K562 (cell line): ENCODE data around the gene AGAP1. TPM values are rescaled to one million over a fixed set of nuclear protein-coding genes. Genes with fewer than 3 reads are reported as not detected.

Experiments used
- ARHGAP35 ChIP-seq: fragments of 450-650 bp; IDR thresholded peaks from 2 replicates; pipeline ENCODE4 v1.6.1; 2018; ENCODE audit not compliant: partially characterized antibody
- BCLAF1 ChIP-seq, 2 experiments: fragments of 450-650 bp in 1 of 2; IDR thresholded peaks; 2 replicates each; pipeline ENCODE4 v1.6.1; 2011 to 2017; ENCODE audit warnings: low read depth in 2 of 2, antibody characterized with exemption in 1 of 2, borderline replicate concordance in 1 of 2, low read length in 1 of 2, mild to moderate bottlenecking in 1 of 2, mixed read lengths in 1 of 2; ENCODE audit not compliant: control insufficient read depth in 1 of 2
- CBFA2T3 ChIP-seq: fragments of 450-650 bp; IDR thresholded peaks from 2 replicates; pipeline ENCODE4 v1.6.1; 2017
- CCAR2 ChIP-seq: fragments of 200-400 bp; formaldehyde crosslinking; IDR thresholded peaks from 2 replicates; pipeline ENCODE4 v1.6.1; 2017; ENCODE audit warnings: mild to moderate bottlenecking, low read depth, low read length
- GATAD2A ChIP-seq: fragments of 450-650 bp; IDR thresholded peaks from 2 replicates; pipeline ENCODE4 v1.6.1; 2017
- PBX2 ChIP-seq, 2 experiments: IDR thresholded peaks in 1 of 2; conservative IDR thresholded peaks in 1 of 2; 2 replicates each; pipeline ENCODE4 v1.6.1; 2016; ENCODE audit warnings: low read depth in 2 of 2, mild to moderate bottlenecking in 1 of 2, missing compliant biosample characterization in 1 of 2, missing genetic modification characterization in 1 of 2, moderate library complexity in 1 of 2
- U2AF2 ChIP-seq: fragments of 200-400 bp; formaldehyde crosslinking; optimal IDR thresholded peaks from 2 replicates; pipeline ENCODE3; 2017; ENCODE audit warnings: low read depth, mild to moderate bottlenecking, low read length
- ZKSCAN1 ChIP-seq: fragments of 150-350 bp; IDR thresholded peaks from 2 replicates; pipeline ENCODE4 v1.6.1; 2016; ENCODE audit warnings: low read depth, low read length
- ZNF699 ChIP-seq: fragments of 250-450 bp; sonication (Bioruptor Pico); IDR thresholded peaks from 2 replicates; pipeline ENCODE4 v1.8.0; 2021; ENCODE audit warnings: mild to moderate bottlenecking, moderate library complexity; ENCODE audit not compliant: insufficient replicate concordance
- polyA plus RNA-seq, 8 experiments: library from polyadenylated mRNA; depleted of rRNA in 4 of 8; stranded (reverse) in 5 of 8; unstranded in 3 of 8; fragments of >200 nt; fragmentation: Nextera tagmentation in 2 of 8; fragmentation: Illumina TruSeq in 1 of 8; extraction: Ambion mirVana in 2 of 8; extraction: Trizol in 1 of 8; gene quantifications; 2 replicates each; pipeline versions ENCODE4 v1.2.1 to v1.2.3, GENCODE V29; 2011 to 2014; ENCODE audit warnings: inconsistent platforms in 1 of 8, missing spikeins in 1 of 8
- total RNA-seq, 7 experiments: library from RNA; depleted of rRNA in 6 of 7; stranded (reverse); fragments of >200 nt in 6 of 7; fragmentation: Illumina TruSeq in 2 of 7; extraction: Trizol in 2 of 7; gene quantifications; 2 replicates each; pipeline versions ENCODE4 v1.2.1 to v1.2.3, GENCODE V29; 2011 to 2021; ENCODE audit warnings: low replicate concordance in 1 of 7
- TF ChIP-seq, protein P1 (sequence below): fragments of 450-650 bp; formaldehyde crosslinking; IDR thresholded peaks from 2 replicates; pipeline ENCODE4 v1.4.0; 2020; ENCODE audit warnings: mild to moderate bottlenecking, moderate library complexity
- TF ChIP-seq, protein P2 (sequence below), 3 experiments: IDR thresholded peaks in 2 of 3; conservative IDR thresholded peaks in 1 of 3; 2 replicates each; pipeline ENCODE4 v1.5.1; 2011 to 2012; ENCODE audit warnings: low read length in 3 of 3, mild to moderate bottlenecking in 3 of 3, control low read depth in 2 of 3, improper control_type of control experiment in 1 of 3, inconsistent platforms in 1 of 3, low read depth in 1 of 3, mixed read lengths in 1 of 3, moderate library complexity in 1 of 3; ENCODE audit not compliant: insufficient read depth in 2 of 3

Gene AGAP1
- total and polyA plus RNA-seq, 9 of the 15 experiments (the other 6 are each of a cell fraction or from before 2014, with no cell fraction given), result 1.3 to 24.0 (median 10.6) TPM

DNA sequence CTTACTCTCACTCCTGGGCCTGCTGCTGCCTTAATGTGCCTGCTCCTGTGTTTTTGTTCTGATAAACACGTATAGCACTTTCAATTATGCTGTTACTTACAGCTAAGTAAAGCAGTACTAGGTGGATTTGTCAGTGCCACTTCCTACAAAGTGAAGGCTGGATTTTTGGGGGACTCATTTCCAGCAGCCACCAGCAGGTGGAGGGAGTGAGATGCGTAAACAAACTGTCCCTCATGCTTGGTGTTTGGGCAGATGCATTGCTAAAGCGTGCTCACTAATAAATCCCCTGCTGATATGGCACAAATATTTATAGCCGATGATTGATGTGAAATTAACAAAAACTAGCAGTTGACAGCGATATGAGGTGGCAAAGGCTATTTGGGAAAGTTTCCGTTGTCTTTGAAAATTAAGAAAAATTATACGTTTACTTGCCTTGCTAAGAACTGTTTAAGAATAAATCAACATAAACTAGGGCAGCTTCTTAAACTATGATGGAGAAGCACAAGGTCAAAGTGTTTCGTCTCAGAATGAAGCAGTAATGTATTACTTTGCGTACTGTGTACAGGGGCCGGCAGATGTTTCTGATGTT is 101.7 kb downstream of the AGAP1 start (continued):
- TF ChIP-seq, protein P1, sequence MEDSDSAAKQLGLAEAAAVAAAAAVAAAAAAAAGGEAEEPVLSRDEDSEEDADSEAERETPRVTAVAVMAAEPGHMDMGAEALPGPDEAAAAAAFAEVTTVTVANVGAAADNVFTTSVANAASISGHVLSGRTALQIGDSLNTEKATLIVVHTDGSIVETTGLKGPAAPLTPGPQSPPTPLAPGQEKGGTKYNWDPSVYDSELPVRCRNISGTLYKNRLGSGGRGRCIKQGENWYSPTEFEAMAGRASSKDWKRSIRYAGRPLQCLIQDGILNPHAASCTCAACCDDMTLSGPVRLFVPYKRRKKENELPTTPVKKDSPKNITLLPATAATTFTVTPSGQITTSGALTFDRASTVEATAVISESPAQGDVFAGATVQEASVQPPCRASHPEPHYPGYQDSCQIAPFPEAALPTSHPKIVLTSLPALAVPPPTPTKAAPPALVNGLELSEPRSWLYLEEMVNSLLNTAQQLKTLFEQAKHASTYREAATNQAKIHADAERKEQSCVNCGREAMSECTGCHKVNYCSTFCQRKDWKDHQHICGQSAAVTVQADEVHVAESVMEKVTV (CRISPR knock-in tag), result 0 out of 2 replicates have a peak, but pooled peaks have one; percentile 27
- TF ChIP-seq BCLAF1 (IDR thresholded peaks at IDR 0.05; ENCODE audit: borderline replicate concordance in 1 of 2, control insufficient read depth in 1 of 2, low read depth in 2 of 2, low read length in 1 of 2) (no peak), ARHGAP35 (no peak), CBFA2T3 (no peak), CCAR2 (no peak), U2AF2 (no peak), GATAD2A (no peak), ZNF699 (no peak), PBX2 (CRISPR knock-in tag; IDR thresholded peaks at IDR 0.05; ENCODE audit: low read depth) (no peak), PBX2 (tag; conservative IDR thresholded peaks at IDR 0.05; ENCODE audit: low read depth) (0 out of 2 replicates have a peak, but pooled peaks have one; percentile 16), ZKSCAN1 (no peak)
- TF ChIP-seq, protein P2, sequence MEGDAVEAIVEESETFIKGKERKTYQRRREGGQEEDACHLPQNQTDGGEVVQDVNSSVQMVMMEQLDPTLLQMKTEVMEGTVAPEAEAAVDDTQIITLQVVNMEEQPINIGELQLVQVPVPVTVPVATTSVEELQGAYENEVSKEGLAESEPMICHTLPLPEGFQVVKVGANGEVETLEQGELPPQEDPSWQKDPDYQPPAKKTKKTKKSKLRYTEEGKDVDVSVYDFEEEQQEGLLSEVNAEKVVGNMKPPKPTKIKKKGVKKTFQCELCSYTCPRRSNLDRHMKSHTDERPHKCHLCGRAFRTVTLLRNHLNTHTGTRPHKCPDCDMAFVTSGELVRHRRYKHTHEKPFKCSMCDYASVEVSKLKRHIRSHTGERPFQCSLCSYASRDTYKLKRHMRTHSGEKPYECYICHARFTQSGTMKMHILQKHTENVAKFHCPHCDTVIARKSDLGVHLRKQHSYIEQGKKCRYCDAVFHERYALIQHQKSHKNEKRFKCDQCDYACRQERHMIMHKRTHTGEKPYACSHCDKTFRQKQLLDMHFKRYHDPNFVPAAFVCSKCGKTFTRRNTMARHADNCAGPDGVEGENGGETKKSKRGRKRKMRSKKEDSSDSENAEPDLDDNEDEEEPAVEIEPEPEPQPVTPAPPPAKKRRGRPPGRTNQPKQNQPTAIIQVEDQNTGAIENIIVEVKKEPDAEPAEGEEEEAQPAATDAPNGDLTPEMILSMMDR (IDR thresholded peaks at IDR 0.05 in 2 of 3, conservative IDR thresholded peaks at IDR 0.05 in 1 of 3; ENCODE audit: insufficient read depth in 2 of 3, low read depth in 1 of 3, low read length in 3 of 3), result peak; percentile 55 to 75 (median 71); a peak in 5 of 6 replicates
